HepG2 (cell line): ENCODE results near the gene PCYT2. TPM values are rescaled to one million over a fixed set of nuclear protein-coding genes. Genes with fewer than 3 reads are reported as not detected.

Experiments
- ATF5 ChIP-seq: sonication (generic); formaldehyde crosslinking; IDR thresholded peaks from 2 replicates; pipeline ENCODE4 v1.4.0; 2020; ENCODE audit warnings: mild to moderate bottlenecking, low read depth, missing genetic modification reagents
- E2F1 ChIP-seq: sonication (generic); formaldehyde crosslinking; IDR thresholded peaks from 2 replicates; pipeline ENCODE4 v1.5.0; 2020; ENCODE audit warnings: missing genetic modification reagents
- HBP1 ChIP-seq: IDR thresholded peaks from 2 replicates; pipeline ENCODE4 v1.6.1; 2016; ENCODE audit warnings: low read depth, control low read depth
- MAFG ChIP-seq: sonication (generic); formaldehyde crosslinking; IDR thresholded peaks from 2 replicates; pipeline ENCODE4 v1.5.1; 2020; ENCODE audit warnings: mild to moderate bottlenecking, missing genetic modification reagents
- MAFK ChIP-seq, 2 experiments: IDR thresholded peaks in 1 of 2; conservative IDR thresholded peaks in 1 of 2; 2 replicates each; pipeline ENCODE4 v1.6.1; 2011; ENCODE audit warnings: improper control_type of control experiment in 2 of 2, low read length in 2 of 2
- MXD4 ChIP-seq: IDR thresholded peaks from 2 replicates; pipeline ENCODE4 v1.6.1; 2016; ENCODE audit warnings: mild to moderate bottlenecking, missing biosample characterization, missing genetic modification reagents
- PCBP1 ChIP-seq: fragments of 200-400 bp; formaldehyde crosslinking; IDR thresholded peaks from 2 replicates; pipeline ENCODE4 v1.6.1; 2017; ENCODE audit warnings: mild to moderate bottlenecking, low read depth, low read length, borderline replicate concordance
- PHB2 ChIP-seq: fragments of 450-650 bp; IDR thresholded peaks from 2 replicates; pipeline ENCODE4 v1.6.1; 2018; ENCODE audit not compliant: partially characterized antibody
- PRPF4 ChIP-seq: fragments of 200-400 bp; formaldehyde crosslinking; IDR thresholded peaks from 2 replicates; pipeline ENCODE4 v1.6.1; 2016; ENCODE audit warnings: low read length, low read depth; ENCODE audit not compliant: poor library complexity, severe bottlenecking
- SETDB1 ChIP-seq: sonication (generic); formaldehyde crosslinking; IDR thresholded peaks from 2 replicates; pipeline ENCODE4 v1.5.1; 2020; ENCODE audit warnings: missing genetic modification reagents, mild to moderate bottlenecking, borderline replicate concordance
- TGIF2 ChIP-seq: IDR thresholded peaks from 2 replicates; pipeline ENCODE4 v1.6.1; 2016; ENCODE audit warnings: control low read depth, missing compliant biosample characterization
- ZNF558 ChIP-seq: sonication (generic); formaldehyde crosslinking; IDR thresholded peaks from 2 replicates; pipeline ENCODE4 v1.9.0; 2022; ENCODE audit warnings: mild to moderate bottlenecking, missing genetic modification reagents, borderline replicate concordance
- ZNF878 ChIP-seq: sonication (generic); formaldehyde crosslinking; IDR thresholded peaks from 2 replicates; pipeline ENCODE4 v1.8.1; 2023; ENCODE audit warnings: mild to moderate bottlenecking, missing genetic modification reagents, moderate library complexity
- polyA plus RNA-seq, 8 experiments: library from polyadenylated mRNA; depleted of rRNA in 3 of 8; stranded (reverse) in 7 of 8; unstranded in 1 of 8; fragments of >200 nt; fragmentation: Illumina TruSeq in 4 of 8; extraction: Trizol in 4 of 8; gene quantifications; 2 replicates each; pipeline versions ENCODE4 v1.2.1 to v1.2.3, GENCODE V29; 2011 to 2016; ENCODE audit warnings: low read depth in 4 of 8, missing spikeins in 1 of 8, mixed read lengths in 1 of 8; ENCODE audit not compliant: insufficient read depth in 1 of 8
- total RNA-seq, 5 experiments: library from RNA; depleted of rRNA; stranded (reverse); fragments of >200 nt; fragmentation: Illumina TruSeq; extraction: Trizol; gene quantifications; 2 replicates each; pipeline ENCODE4 v1.2.3, GENCODE V29; 2016; ENCODE audit warnings: low read depth in 1 of 5
- TF ChIP-seq, protein P1 (sequence below): sonication (generic); formaldehyde crosslinking; IDR thresholded peaks from 2 replicates; pipeline ENCODE4 v1.9.0; 2021; ENCODE audit warnings: mild to moderate bottlenecking, missing genetic modification reagents
- TF ChIP-seq, protein P2 (sequence below): IDR thresholded peaks from 2 replicates; pipeline ENCODE4 v1.6.1; 2018; ENCODE audit warnings: missing genetic modification reagents, mild to moderate bottlenecking, missing compliant biosample characterization
- TF ChIP-seq, protein P3 (sequence below): sonication (generic); formaldehyde crosslinking; IDR thresholded peaks from 2 replicates; pipeline ENCODE4 v1.8.1; 2022; ENCODE audit warnings: mild to moderate bottlenecking, missing genetic modification reagents

Gene PCYT2
- total and polyA plus RNA-seq, 2 of the 13 experiments (the other 11 are each of a cell fraction or from before 2014, with no cell fraction given): 147 to 297 TPM

GRCh38 chr17:81863833-81864768, 47.1 kb downstream of the PCYT2 start (continued):
- TF ChIP-seq ATF5 (no peak), PCBP1 (no peak), HBP1 (no peak), MAFG (no peak), ZNF558 (CRISPR knock-in tag) (no peak), MXD4 (CRISPR knock-in tag) (no peak), MAFK (conservative IDR thresholded peaks at IDR 0.05 in 1 of 2, IDR thresholded peaks at IDR 0.05 in 1 of 2; ENCODE audit: low read length in 2 of 2) (no peak), PHB2 (no peak), PRPF4 (no peak), TGIF2 (no peak), SETDB1 (CRISPR knock-in tag) (no peak), ZNF878 (CRISPR knock-in tag) (no peak), E2F1 (CRISPR knock-in tag) (no peak)
- TF ChIP-seq, protein P1, sequence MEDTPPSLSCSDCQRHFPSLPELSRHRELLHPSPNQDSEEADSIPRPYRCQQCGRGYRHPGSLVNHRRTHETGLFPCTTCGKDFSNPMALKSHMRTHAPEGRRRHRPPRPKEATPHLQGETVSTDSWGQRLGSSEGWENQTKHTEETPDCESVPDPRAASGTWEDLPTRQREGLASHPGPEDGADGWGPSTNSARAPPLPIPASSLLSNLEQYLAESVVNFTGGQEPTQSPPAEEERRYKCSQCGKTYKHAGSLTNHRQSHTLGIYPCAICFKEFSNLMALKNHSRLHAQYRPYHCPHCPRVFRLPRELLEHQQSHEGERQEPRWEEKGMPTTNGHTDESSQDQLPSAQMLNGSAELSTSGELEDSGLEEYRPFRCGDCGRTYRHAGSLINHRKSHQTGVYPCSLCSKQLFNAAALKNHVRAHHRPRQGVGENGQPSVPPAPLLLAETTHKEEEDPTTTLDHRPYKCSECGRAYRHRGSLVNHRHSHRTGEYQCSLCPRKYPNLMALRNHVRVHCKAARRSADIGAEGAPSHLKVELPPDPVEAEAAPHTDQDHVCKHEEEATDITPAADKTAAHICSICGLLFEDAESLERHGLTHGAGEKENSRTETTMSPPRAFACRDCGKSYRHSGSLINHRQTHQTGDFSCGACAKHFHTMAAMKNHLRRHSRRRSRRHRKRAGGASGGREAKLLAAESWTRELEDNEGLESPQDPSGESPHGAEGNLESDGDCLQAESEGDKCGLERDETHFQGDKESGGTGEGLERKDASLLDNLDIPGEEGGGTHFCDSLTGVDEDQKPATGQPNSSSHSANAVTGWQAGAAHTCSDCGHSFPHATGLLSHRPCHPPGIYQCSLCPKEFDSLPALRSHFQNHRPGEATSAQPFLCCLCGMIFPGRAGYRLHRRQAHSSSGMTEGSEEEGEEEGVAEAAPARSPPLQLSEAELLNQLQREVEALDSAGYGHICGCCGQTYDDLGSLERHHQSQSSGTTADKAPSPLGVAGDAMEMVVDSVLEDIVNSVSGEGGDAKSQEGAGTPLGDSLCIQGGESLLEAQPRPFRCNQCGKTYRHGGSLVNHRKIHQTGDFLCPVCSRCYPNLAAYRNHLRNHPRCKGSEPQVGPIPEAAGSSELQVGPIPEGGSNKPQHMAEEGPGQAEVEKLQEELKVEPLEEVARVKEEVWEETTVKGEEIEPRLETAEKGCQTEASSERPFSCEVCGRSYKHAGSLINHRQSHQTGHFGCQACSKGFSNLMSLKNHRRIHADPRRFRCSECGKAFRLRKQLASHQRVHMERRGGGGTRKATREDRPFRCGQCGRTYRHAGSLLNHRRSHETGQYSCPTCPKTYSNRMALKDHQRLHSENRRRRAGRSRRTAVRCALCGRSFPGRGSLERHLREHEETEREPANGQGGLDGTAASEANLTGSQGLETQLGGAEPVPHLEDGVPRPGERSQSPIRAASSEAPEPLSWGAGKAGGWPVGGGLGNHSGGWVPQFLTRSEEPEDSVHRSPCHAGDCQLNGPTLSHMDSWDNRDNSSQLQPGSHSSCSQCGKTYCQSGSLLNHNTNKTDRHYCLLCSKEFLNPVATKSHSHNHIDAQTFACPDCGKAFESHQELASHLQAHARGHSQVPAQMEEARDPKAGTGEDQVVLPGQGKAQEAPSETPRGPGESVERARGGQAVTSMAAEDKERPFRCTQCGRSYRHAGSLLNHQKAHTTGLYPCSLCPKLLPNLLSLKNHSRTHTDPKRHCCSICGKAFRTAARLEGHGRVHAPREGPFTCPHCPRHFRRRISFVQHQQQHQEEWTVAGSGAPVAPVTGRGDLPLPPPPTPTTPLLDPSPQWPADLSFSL (CRISPR knock-in tag): no peak
- TF ChIP-seq, protein P2, sequence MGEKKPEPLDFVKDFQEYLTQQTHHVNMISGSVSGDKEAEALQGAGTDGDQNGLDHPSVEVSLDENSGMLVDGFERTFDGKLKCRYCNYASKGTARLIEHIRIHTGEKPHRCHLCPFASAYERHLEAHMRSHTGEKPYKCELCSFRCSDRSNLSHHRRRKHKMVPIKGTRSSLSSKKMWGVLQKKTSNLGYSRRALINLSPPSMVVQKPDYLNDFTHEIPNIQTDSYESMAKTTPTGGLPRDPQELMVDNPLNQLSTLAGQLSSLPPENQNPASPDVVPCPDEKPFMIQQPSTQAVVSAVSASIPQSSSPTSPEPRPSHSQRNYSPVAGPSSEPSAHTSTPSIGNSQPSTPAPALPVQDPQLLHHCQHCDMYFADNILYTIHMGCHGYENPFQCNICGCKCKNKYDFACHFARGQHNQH (CRISPR knock-in tag): no peak
- TF ChIP-seq, protein P3, sequence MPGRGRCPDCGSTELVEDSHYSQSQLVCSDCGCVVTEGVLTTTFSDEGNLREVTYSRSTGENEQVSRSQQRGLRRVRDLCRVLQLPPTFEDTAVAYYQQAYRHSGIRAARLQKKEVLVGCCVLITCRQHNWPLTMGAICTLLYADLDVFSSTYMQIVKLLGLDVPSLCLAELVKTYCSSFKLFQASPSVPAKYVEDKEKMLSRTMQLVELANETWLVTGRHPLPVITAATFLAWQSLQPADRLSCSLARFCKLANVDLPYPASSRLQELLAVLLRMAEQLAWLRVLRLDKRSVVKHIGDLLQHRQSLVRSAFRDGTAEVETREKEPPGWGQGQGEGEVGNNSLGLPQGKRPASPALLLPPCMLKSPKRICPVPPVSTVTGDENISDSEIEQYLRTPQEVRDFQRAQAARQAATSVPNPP (CRISPR knock-in tag): no peak
